ENCODE data around the gene OSMR.

- TF ChIP-seq BHLHE40 (IDR thresholded peaks at IDR 0.05; ENCODE audit: low read length) (no peak), FOS (IDR thresholded peaks at IDR 0.05; ENCODE audit: extremely low read depth, insufficient read length) (no peak), ATF7 (IDR thresholded peaks at IDR 0.05) (no peak), CBX2 (IDR thresholded peaks at IDR 0.05; ENCODE audit: insufficient read depth, low read length, poor library complexity, severe bottlenecking) (no peak), NRF1 (conservative IDR thresholded peaks at IDR 0.05 in 1 of 2, IDR thresholded peaks at IDR 0.05 in 1 of 2) (no peak), NONO (IDR thresholded peaks at IDR 0.05; ENCODE audit: low read depth in 2 of 2, low read length in 1 of 2) (no peak), RAD21 (CRISPR knock-in tag; conservative IDR thresholded peaks at IDR 0.05 in 1 of 2, IDR thresholded peaks at IDR 0.05 in 1 of 2) (no peak), ILK (tag; IDR thresholded peaks at IDR 0.05; ENCODE audit: borderline replicate concordance, low read depth) (no peak), EGR1 (conservative IDR thresholded peaks at IDR 0.05) (no peak), SRSF3 (IDR thresholded peaks at IDR 0.05; ENCODE audit: insufficient read depth, low read length) (no peak)
These were observed 89.6 kb downstream of the OSMR start for GRCh38 chr5:38935437-38935836.
